OCI-LY7 (cell line): ENCODE results near the gene CELF2. TPM values are rescaled to one million over a fixed set of nuclear protein-coding genes. Genes with fewer than 3 reads are reported as not detected.

ENCODE experiments used
- BruUV-seq: library from RNA; stranded (reverse); fragments of 400-500 nt; replicated peaks from 2 replicates; lab custom pipeline; 2021; lab: Mats Ljungman, UMichigan
- CTCF ChIA-PET: fragments of 300-600 bp; sonication (Branson Sonifier 250); formaldehyde crosslinking; loops from one replicate; lab custom pipeline; 2022; ENCODE audit warnings: antibody characterized with exemption; ENCODE audit not compliant: unreplicated experiment; lab: Charles Lee
- POLR2A ChIA-PET: fragments of 300-600 bp; sonication (Branson Sonifier 250); formaldehyde crosslinking; loops from one replicate; lab custom pipeline; 2022; ENCODE audit warnings: antibody characterized with exemption; lab: Charles Lee
- DNase-seq: peaks from one replicate; pipeline ENCODE4 v3.0.0-alpha.2; 2015; ENCODE audit warnings: low spot score
- H2AFZ ChIP-seq: fragments of 200-600 bp; sonication (generic), shearing (Covaris generic); 2 replicates; pipeline ENCODE4 v1.6.1; 2014; ENCODE audit warnings: mild to moderate bottlenecking, antibody characterized with exemption, low read length, moderate library complexity
- H3K27ac ChIP-seq: fragments of 200-600 bp; sonication (generic); 2 replicates; pipeline ENCODE4 v1.5.1; 2014; ENCODE audit warnings: mixed run types, low read depth, mild to moderate bottlenecking, moderate library complexity, low read length, inconsistent platforms; ENCODE audit not compliant: poor library complexity, severe bottlenecking
- H3K36me3 ChIP-seq: fragments of 200-600 bp; sonication (generic); 2 replicates; pipeline ENCODE4 v1.6.1; 2014; ENCODE audit warnings: mild to moderate bottlenecking, antibody characterized with exemption, low read length, moderate library complexity, mixed read lengths; ENCODE audit not compliant: insufficient read depth
- H3K4me1 ChIP-seq: fragments of 200-600 bp; sonication (generic); 2 replicates; pipeline ENCODE4 v1.5.1; 2014; ENCODE audit warnings: mild to moderate bottlenecking, low read length; ENCODE audit not compliant: insufficient read depth, poor library complexity, severe bottlenecking
- H3K4me2 ChIP-seq: fragments of 200-600 bp; sonication (generic); 2 replicates; pipeline ENCODE4 v1.6.1; 2014; ENCODE audit warnings: mild to moderate bottlenecking, low read length
- H3K4me3 ChIP-seq: fragments of 200-600 bp; sonication (generic); 2 replicates; pipeline ENCODE4 v1.5.1; 2014; ENCODE audit warnings: mild to moderate bottlenecking, low read depth, low read length; ENCODE audit not compliant: poor library complexity, severe bottlenecking
- H3K79me2 ChIP-seq: fragments of 200-600 bp; sonication (generic); 2 replicates; pipeline ENCODE4 v1.6.1; 2016; ENCODE audit warnings: low read depth, mild to moderate bottlenecking, low read length, moderate library complexity, mixed read lengths; ENCODE audit not compliant: insufficient read depth
- H3K9me2 ChIP-seq: fragments of 200-600 bp; sonication (generic); 2 replicates; pipeline ENCODE4 v1.6.1; 2016; ENCODE audit warnings: mild to moderate bottlenecking, low read length, mixed read lengths; ENCODE audit not compliant: insufficient read depth
- H3K9me3 ChIP-seq: fragments of 200-600 bp; sonication (generic); 2 replicates; pipeline ENCODE4 v1.6.1; 2014; ENCODE audit warnings: mild to moderate bottlenecking, mixed run types, low read length, mixed read lengths
- H4K20me1 ChIP-seq: fragments of 200-600 bp; sonication (generic); 2 replicates; pipeline ENCODE4 v1.6.1; 2014; ENCODE audit warnings: mild to moderate bottlenecking, antibody characterized with exemption, low read length, moderate library complexity, mixed read lengths; ENCODE audit not compliant: insufficient read depth
- EZH2phosphoT487 ChIP-seq: fragments of 200-600 bp; sonication (generic); IDR thresholded peaks from 2 replicates; pipeline ENCODE4 v1.6.1; 2018; ENCODE audit warnings: low read depth, borderline replicate concordance, mild to moderate bottlenecking, mixed run types, antibody characterized with exemption, low read length, moderate library complexity, mixed read lengths
- intact Hi-C: fragments of 100-400 bp; cut with micrococcal nuclease; formaldehyde crosslinking; loops from one replicate; pipeline ENCODE4 v1.10.0; 2022; ENCODE audit not compliant: unreplicated experiment
- total RNA-seq, 2 experiments: library from RNA; depleted of rRNA in 1 of 2; stranded (reverse); fragments of >200 nt in 1 of 2; shearing (Covaris generic) in 1 of 2; gene quantifications; 2 replicates each; pipeline ENCODE4 v1.2.3, GENCODE V29; 2014 to 2022
- TF ChIP-seq, protein P1 (sequence below): fragments of 200-600 bp; sonication (generic); conservative IDR thresholded peaks from 2 replicates; pipeline ENCODE4 v1.5.1; 2014; ENCODE audit warnings: mild to moderate bottlenecking, antibody characterized with exemption, low read length, moderate library complexity, mixed read lengths

CELF2 gene
- total RNA-seq, 2 experiments from 2014 or later: 5.4 to 19.1 TPM

DNA sequence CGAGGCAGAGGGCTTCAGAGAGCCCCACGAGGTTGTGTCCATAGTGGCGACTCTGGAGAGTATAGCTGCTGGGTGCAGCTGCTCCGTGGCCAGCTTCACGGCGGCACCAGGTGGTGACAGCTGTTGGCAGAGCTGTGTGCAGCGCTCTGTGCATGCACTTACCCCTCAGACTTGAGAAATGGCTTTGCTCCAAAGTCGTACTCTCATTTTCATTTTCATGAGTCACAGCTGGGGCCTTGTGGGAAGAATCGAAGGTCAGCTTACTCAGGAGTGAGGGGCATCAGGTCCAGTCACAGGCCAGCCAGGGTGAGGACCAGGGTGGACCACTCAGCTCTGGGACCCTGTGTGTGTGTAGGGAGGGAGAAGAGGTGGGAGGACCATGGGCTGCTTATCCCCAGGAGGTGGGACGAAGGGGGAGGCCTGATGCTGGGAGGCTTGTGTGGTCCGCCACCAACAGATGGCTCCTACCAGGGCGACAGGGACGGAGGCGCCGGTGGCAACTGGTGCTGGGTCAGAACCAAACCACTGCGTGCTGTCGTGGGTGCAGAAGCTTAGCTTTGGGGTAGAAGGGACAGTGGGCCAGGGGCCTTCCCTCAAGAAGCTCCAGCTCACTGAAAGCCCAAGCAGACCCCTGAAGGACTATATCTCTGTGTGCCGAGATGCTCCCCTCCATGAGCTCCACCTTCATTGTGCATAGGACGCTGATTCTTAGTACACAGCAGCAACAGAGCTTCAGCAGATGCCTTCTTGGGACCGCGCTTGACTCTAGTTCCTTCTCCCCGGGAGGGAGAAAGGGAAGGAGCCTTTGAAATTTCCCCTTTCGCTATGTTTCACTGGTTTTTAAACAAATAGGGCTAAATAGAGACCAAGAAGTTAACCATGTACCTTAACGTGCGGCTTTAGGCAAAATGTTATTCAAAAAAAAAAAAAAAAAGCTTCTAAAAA lies 225.0 kb downstream of the CELF2 start:
- BruUV-seq: no TSS peak
- H3K9me2 ChIP-seq: no peaks in the 10 kb centered on the region
- no peaks in the 10 kb centered on the region for H4K20me1 ChIP-seq
- intact Hi-C loops: loop anchor here (2.0 kb wide), 1 partner anchor 64 kb away; no protein-coding TSS in a partner anchor
- H3K36me3 ChIP-seq: no peaks in the 10 kb centered on the region
- DNase-seq: peak; percentile 32
- H3K4me3 ChIP-seq: no peak overlapping the region
- no peak overlapping the region for H3K27ac ChIP-seq
- CTCF ChIA-PET: interaction anchor here (1.1 to 1.8 kb wide), 3 partner anchors 10 to 78 kb away, joined by 3 to 7 read pairs (median 4); no protein-coding TSS in a partner anchor
- H2AFZ ChIP-seq: no peak overlapping the region; the same call in 1 of the 2 replicates
- POLR2A ChIA-PET: interaction anchor here (0.6 to 3.9 kb wide), 19 partner anchors 9 to 1925 kb away, joined by 3 to 11 read pairs (median 4); no protein-coding TSS in a partner anchor
- no peak for TF ChIP-seq EZH2phosphoT487
- TF ChIP-seq, protein P1, sequence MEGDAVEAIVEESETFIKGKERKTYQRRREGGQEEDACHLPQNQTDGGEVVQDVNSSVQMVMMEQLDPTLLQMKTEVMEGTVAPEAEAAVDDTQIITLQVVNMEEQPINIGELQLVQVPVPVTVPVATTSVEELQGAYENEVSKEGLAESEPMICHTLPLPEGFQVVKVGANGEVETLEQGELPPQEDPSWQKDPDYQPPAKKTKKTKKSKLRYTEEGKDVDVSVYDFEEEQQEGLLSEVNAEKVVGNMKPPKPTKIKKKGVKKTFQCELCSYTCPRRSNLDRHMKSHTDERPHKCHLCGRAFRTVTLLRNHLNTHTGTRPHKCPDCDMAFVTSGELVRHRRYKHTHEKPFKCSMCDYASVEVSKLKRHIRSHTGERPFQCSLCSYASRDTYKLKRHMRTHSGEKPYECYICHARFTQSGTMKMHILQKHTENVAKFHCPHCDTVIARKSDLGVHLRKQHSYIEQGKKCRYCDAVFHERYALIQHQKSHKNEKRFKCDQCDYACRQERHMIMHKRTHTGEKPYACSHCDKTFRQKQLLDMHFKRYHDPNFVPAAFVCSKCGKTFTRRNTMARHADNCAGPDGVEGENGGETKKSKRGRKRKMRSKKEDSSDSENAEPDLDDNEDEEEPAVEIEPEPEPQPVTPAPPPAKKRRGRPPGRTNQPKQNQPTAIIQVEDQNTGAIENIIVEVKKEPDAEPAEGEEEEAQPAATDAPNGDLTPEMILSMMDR: no peak
- peaks cover 25% of the 10 kb centered on the region for H3K4me1 ChIP-seq
- no peak overlapping the region for H3K4me2 ChIP-seq
- no peaks in the 10 kb centered on the region for H3K9me3 ChIP-seq
- H3K79me2 ChIP-seq: no peaks in the 10 kb centered on the region

DNA sequence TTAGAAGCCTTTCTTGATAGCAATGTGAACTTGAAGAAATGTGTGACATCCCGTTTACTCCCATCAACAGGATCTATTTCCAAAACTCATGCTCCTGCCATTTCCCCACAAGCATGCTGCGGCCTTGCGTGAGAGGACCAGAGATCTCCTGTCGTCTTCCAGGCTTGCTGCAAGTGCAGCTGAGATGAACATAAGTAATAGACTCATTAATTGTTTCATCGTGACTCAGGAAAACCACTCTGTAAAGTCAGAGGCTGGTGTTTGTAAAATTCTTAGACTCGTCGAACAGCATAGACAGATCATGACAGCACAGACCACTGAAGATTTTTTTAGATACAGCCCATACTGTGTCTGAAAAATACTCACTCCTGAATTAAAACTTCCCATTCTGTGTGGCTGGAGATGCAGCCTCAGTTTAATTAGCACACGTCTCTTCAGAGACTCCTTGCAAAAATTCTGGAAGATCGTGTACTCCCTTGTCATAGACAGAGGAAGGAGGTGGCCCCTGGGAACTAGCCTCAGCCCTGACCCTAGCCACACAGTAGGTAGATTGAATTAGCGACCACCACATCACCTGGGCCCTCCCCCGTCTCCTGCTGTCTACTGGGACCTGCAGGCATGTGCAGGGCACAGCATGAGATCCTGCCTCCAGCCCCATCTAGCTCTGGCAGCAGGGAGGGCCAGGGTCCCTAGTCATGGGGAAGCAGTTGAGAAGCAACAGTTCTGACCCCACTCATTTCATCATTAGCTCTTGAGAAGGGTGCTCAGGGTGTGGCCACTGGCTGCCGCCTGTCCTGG lies 226.0 kb downstream of the CELF2 start:
- no TSS peak for BruUV-seq
- TF ChIP-seq, protein P1: no peak
- TF ChIP-seq EZH2phosphoT487: no peak
- Histone ChIP-seq H3K79me2 (no peaks in the 10 kb centered on the region), H2AFZ (no peak overlapping the region; the same call in 1 of the 2 replicates), H3K27ac (no peak overlapping the region), H3K4me2 (no peak overlapping the region), H3K4me3 (no peak overlapping the region), H3K4me1 (peaks cover 25% of the 10 kb centered on the region), H3K9me2 (no peaks in the 10 kb centered on the region), H4K20me1 (no peaks in the 10 kb centered on the region), H3K9me3 (no peaks in the 10 kb centered on the region), H3K36me3 (no peaks in the 10 kb centered on the region)
- intact Hi-C loops: loop anchor here (2.0 kb wide), 1 partner anchor 65 kb away; no protein-coding TSS in a partner anchor
- no peak for DNase-seq
- CTCF ChIA-PET: interaction anchor here (1.3 kb wide), 1 partner anchor 9 kb away, joined by 4 read pairs; no protein-coding TSS in a partner anchor
- POLR2A ChIA-PET: interaction anchor here (0.6 to 3.9 kb wide), 13 partner anchors 9 to 389 kb away, joined by 3 to 11 read pairs (median 6); no protein-coding TSS in a partner anchor
